ENCODE results near the gene DOCK7. TPM values are rescaled to one million over a fixed set of nuclear protein-coding genes. Genes with fewer than 3 reads are reported as not detected.

Gene DOCK7
- total and polyA plus RNA-seq, 4 donors: 5.6 to 35.1 (median 21.7) TPM

DNA sequence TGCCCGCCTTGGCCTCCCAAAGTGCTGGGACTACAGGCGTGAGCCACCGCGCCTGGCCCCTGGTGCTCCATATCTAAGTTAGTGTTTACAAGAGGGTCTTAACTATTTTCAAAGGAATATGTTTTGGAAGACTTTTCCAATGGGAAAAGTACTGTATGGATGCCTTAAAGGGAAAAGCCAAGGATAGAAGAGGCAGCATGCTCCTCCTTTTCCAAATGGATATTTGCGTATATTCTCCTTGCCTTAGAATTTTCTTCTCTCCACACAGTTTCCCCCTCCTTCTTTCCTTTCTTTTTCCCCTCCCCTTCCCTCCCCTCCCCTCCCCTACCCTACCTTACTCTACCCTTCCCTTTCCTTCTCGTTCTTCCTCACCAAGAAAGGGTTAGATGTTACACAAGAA, 29.3 kb upstream of the DOCK7 start:
- Histone ChIP-seq H3K9ac (ENCODE audit: low read depth in 1 of 2, low read length in 2 of 2) (no peak overlapping the region), H3K27me3 (ENCODE audit: control insufficient read depth in 4 of 4, insufficient read depth in 4 of 4, low read length in 3 of 4) (no peaks in the 10 kb centered on the region), H3K9me3 (ENCODE audit: control insufficient read depth in 4 of 4, low read length in 3 of 4) (no peaks in the 10 kb centered on the region), H3K27ac (ENCODE audit: low read depth in 1 of 2, low read length in 2 of 2) (no peak overlapping the region), H3K4me3 (ENCODE audit: low read depth in 1 of 3, low read length in 3 of 3) (no peak overlapping the region), H3K4me1 (ENCODE audit: control insufficient read depth in 4 of 4, insufficient read depth in 4 of 4, low read length in 3 of 4) (peaks cover 0 to 2% (median 0%) of the 10 kb centered on the region in 4 donors), H3K36me3 (ENCODE audit: control insufficient read depth in 4 of 4, insufficient read depth in 3 of 4, low read depth in 1 of 4, low read length in 3 of 4) (no peaks in the 10 kb centered on the region)
- TF ChIP-seq EGR1 (IDR thresholded peaks at IDR 0.05; ENCODE audit: low read depth in 2 of 2) (no peak), RXRA (IDR thresholded peaks at IDR 0.05) (no peak), MAX (IDR thresholded peaks at IDR 0.05) (no peak), YY1 (IDR thresholded peaks at IDR 0.05) (no peak), HNF4G (IDR thresholded peaks at IDR 0.05) (no peak), FOXA1 (IDR thresholded peaks at IDR 0.05) (no peak), FOXA2 (IDR thresholded peaks at IDR 0.05) (no peak), GABPA (IDR thresholded peaks at IDR 0.05 in 1 of 2, conservative IDR thresholded peaks at IDR 0.05 in 1 of 2) (no peak), TAF1 (conservative IDR thresholded peaks at IDR 0.05) (no peak), REST (IDR thresholded peaks at IDR 0.05) (no peak), JUND (IDR thresholded peaks at IDR 0.05) (no peak), HNF4A (conservative IDR thresholded peaks at IDR 0.05) (no peak), RAD21 (IDR thresholded peaks at IDR 0.05) (no peak)
- TF ChIP-seq, protein P1, sequence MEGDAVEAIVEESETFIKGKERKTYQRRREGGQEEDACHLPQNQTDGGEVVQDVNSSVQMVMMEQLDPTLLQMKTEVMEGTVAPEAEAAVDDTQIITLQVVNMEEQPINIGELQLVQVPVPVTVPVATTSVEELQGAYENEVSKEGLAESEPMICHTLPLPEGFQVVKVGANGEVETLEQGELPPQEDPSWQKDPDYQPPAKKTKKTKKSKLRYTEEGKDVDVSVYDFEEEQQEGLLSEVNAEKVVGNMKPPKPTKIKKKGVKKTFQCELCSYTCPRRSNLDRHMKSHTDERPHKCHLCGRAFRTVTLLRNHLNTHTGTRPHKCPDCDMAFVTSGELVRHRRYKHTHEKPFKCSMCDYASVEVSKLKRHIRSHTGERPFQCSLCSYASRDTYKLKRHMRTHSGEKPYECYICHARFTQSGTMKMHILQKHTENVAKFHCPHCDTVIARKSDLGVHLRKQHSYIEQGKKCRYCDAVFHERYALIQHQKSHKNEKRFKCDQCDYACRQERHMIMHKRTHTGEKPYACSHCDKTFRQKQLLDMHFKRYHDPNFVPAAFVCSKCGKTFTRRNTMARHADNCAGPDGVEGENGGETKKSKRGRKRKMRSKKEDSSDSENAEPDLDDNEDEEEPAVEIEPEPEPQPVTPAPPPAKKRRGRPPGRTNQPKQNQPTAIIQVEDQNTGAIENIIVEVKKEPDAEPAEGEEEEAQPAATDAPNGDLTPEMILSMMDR (IDR thresholded peaks at IDR 0.05; ENCODE audit: low read depth, low read length, missing input control): no peak
- TF ChIP-seq, protein P2, sequence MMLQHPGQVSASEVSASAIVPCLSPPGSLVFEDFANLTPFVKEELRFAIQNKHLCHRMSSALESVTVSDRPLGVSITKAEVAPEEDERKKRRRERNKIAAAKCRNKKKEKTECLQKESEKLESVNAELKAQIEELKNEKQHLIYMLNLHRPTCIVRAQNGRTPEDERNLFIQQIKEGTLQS (IDR thresholded peaks at IDR 0.05): no peak
- WGBS: 96% methylated on average over 6 of the region's 6 CpGs
- DNase-seq (ENCODE audit: low spot score): no peak

GRCh38 chr1:62716397-62716796, 28.2 kb upstream of the DOCK7 start:
- Histone ChIP-seq H3K4me1 (ENCODE audit: control insufficient read depth in 4 of 4, insufficient read depth in 4 of 4, low read length in 3 of 4) (peaks cover 0 to 2% (median 0%) of the 10 kb centered on the region in 4 donors), H3K27ac (ENCODE audit: low read depth in 1 of 2, low read length in 2 of 2) (no peak overlapping the region), H3K36me3 (ENCODE audit: control insufficient read depth in 4 of 4, insufficient read depth in 3 of 4, low read depth in 1 of 4, low read length in 3 of 4) (no peaks in the 10 kb centered on the region), H3K27me3 (ENCODE audit: control insufficient read depth in 4 of 4, insufficient read depth in 4 of 4, low read length in 3 of 4) (no peaks in the 10 kb centered on the region), H3K9me3 (ENCODE audit: control insufficient read depth in 4 of 4, low read length in 3 of 4) (no peaks in the 10 kb centered on the region), H3K9ac (ENCODE audit: low read depth in 1 of 2, low read length in 2 of 2) (no peak overlapping the region), H3K4me3 (ENCODE audit: low read depth in 1 of 3, low read length in 3 of 3) (no peak overlapping the region)
- TF ChIP-seq HNF4A (conservative IDR thresholded peaks at IDR 0.05): no peak
- TF ChIP-seq JUND (IDR thresholded peaks at IDR 0.05): no peak
- TF ChIP-seq EGR1 (IDR thresholded peaks at IDR 0.05; ENCODE audit: low read depth in 2 of 2): no peak
- TF ChIP-seq REST (IDR thresholded peaks at IDR 0.05): no peak
- TF ChIP-seq, protein P2 (IDR thresholded peaks at IDR 0.05): no peak
- no peak for TF ChIP-seq MAX (IDR thresholded peaks at IDR 0.05)
- no peak for TF ChIP-seq RXRA (IDR thresholded peaks at IDR 0.05)
- no peak for TF ChIP-seq YY1 (IDR thresholded peaks at IDR 0.05)
- no peak for TF ChIP-seq GABPA (IDR thresholded peaks at IDR 0.05 in 1 of 2, conservative IDR thresholded peaks at IDR 0.05 in 1 of 2)
- TF ChIP-seq FOXA2 (IDR thresholded peaks at IDR 0.05): no peak
- TF ChIP-seq NR2F2 (IDR thresholded peaks at IDR 0.05): no peak
- TF ChIP-seq RAD21 (IDR thresholded peaks at IDR 0.05): no peak
- WGBS: 83% methylated on average over 3 of the region's 3 CpGs
- DNase-seq (ENCODE audit: low spot score): no peak

Measured in liver (tissue), 9 donors.